NCI-H1417 (cell line): ENCODE results near the gene RHOT2.

Source experiments
- DNase-seq, 3 experiments: peaks; one replicate each; lab custom pipeline; 2025; lab: John Stamatoyannopoulos, UW

Gene RHOT2

DNA sequence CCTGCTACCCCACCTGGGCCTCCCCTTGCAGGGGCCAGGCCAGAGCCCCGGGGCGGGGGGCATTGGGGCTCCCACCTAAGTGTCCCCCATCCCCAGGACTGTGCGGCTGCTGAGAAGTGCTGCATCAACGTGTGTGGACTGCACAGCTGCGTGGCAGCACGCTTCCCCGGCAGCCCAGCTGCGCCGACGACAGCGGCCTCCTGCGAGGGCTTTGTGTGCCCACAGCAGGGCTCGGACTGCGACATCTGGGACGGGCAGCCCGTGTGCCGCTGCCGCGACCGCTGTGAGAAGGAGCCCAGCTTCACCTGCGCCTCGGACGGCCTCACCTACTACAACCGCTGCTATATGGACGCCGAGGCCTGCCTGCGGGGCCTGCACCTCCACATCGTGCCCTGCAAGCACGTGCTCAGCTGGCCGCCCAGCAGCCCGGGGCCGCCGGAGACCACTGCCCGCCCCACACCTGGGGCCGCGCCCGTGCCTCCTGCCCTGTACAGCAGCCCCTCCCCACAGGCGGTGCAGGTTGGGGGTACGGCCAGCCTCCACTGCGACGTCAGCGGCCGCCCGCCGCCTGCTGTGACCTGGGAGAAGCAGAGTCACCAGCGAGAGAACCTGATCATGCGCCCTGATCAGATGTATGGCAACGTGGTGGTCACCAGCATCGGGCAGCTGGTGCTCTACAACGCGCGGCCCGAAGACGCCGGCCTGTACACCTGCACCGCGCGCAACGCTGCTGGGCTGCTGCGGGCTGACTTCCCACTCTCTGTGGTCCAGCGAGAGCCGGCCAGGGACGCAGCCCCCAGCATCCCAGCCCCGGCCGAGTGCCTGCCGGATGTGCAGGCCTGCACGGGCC is 35.2 kb upstream of the RHOT2 start:
- DNase-seq, result no peak

DNA sequence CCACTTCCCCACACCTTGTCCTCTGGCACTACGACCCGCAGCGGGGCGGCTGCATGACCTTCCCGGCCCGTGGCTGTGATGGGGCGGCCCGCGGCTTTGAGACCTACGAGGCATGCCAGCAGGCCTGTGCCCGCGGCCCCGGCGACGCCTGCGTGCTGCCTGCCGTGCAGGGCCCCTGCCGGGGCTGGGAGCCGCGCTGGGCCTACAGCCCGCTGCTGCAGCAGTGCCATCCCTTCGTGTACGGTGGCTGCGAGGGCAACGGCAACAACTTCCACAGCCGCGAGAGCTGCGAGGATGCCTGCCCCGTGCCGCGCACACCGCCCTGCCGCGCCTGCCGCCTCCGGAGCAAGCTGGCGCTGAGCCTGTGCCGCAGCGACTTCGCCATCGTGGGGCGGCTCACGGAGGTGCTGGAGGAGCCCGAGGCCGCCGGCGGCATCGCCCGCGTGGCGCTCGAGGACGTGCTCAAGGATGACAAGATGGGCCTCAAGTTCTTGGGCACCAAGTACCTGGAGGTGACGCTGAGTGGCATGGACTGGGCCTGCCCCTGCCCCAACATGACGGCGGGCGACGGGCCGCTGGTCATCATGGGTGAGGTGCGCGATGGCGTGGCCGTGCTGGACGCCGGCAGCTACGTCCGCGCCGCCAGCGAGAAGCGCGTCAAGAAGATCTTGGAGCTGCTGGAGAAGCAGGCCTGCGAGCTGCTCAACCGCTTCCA is 34.4 kb upstream of the RHOT2 start:
- DNase-seq, result no peak

DNA sequence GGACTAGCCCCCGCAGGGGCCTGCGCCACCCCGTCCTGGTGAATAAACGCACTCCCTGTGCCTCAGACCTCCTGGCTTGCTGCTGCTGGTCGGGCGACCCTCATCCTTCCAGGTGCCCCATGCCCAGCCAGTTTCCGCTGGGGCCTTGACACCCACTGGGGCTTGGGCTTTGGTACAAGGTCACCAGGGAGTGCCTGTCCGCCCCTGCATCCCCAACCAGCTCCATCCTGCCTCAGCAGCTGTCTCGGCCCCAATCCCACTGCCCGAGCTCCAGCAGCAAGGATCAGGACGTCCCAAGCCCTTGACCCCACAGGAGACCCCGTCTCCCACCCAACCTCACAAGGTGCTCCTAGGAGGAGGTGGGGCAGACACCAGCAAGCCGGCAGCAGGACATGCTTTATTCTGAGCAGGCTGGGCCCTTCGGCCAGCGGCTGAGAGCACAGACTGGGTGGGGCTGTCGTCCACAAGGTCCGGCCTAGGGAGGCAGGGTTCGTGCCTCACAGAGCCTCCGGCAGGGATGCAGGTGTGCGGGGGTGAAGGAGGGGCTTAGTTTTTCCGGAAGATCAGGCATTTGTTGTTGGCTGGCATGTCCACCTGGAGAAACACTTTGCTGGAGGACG is 33.8 kb upstream of the RHOT2 start:
- no peak for DNase-seq

DNA sequence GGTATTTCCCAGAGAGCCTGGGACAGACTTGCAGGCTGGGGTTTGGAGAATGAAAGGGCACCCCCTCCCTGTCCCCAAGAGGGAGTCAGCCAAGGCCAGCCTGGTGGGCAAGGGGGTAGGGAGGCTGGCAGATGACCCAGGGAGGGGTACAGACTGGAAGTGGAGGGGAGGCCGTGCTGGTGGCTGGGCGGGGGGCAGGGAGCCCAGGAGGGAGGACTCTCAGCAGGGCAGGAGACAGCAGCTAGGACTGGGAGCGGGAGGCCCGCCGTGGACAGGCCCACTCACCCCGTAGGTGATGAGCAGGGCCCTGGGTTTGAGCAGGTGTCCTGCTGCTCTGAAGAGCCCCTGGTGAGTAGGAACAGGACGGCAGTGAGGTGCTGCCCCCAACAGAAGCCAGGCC is 32.9 kb upstream of the RHOT2 start:
- no peak for DNase-seq

DNA sequence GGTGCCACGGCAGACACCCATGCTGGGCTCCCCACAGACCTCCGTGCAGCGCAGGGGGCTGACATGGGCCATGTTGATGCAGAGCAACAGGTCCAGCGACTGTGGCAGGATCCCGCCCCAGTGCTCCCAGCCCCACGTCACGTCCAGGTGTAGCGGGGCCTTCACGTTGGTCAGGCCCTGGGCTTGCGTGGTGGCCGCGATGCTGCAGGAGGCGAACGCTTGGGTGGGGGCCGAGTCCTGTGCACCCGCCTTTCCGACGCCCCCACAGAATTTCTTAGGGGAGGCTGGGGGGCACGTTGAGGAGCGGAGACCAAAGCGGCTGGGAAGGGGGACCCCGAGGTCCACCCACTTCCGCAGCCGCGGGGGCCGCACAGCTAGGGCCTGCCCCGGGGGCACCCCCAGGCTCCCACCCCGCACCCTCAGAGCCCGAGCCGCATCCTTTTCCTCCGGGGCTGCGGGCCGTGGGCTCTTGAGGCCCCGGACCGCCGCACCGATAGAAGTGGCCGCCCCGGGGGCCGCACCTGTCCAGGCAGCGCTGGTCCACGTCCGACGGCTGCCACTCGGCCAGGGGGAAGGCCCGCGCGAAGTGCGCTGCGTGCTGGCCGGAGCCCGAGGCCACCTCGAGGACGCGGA is 32.2 kb upstream of the RHOT2 start:
- peak in 1 of 3 experiments; percentile 48 for DNase-seq

DNA sequence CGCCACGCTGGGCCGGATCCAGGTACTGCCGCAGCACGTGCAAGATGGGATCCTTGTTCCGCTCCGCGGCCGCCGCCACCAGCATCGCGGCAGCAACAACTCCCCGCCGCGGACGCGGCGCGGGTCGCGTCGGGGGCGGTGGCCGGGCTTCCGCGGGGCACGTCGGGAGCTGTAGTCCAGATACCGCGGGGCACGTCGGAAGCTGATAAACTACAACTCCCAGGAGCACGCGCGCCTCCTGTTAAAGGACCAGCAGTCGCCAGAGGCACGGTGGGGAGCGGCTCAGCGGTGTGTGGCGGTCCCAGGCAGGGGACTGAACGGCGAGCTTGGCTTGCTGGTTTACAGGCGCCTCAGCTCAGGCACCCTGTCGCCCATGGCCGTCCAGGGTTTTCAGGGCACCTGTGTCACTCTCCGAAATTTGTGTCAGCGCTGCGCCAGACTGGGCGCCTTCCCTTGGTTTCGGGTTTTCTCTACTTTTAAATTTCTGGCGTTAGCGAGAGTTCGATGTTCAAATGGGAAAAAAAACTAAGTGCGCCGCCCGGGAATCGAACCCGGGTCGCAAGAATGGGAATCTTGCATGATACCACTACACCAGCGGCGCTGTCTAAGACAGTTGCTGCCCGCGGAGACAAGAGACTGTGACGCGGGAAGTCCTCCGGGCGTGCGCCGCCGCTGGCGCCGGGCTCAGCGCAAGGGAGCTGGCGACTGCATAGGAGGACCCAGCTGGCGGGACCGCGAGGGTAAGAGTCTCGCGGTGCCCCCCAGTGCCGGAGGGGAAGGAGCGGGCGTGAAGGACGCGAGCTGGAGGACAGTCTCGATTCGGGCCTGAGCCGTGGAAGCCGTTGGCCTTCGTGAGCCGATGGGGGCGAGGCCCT is 31.5 kb upstream of the RHOT2 start, which contains the start of gene METTL26:
METTL26 (minus strand) TSS at position 100 of the 875 bp plus-strand sequence; CDS start at position 85, 15 bp downstream.
- peak; percentile 92 to 98 (median 96) for DNase-seq

DNA sequence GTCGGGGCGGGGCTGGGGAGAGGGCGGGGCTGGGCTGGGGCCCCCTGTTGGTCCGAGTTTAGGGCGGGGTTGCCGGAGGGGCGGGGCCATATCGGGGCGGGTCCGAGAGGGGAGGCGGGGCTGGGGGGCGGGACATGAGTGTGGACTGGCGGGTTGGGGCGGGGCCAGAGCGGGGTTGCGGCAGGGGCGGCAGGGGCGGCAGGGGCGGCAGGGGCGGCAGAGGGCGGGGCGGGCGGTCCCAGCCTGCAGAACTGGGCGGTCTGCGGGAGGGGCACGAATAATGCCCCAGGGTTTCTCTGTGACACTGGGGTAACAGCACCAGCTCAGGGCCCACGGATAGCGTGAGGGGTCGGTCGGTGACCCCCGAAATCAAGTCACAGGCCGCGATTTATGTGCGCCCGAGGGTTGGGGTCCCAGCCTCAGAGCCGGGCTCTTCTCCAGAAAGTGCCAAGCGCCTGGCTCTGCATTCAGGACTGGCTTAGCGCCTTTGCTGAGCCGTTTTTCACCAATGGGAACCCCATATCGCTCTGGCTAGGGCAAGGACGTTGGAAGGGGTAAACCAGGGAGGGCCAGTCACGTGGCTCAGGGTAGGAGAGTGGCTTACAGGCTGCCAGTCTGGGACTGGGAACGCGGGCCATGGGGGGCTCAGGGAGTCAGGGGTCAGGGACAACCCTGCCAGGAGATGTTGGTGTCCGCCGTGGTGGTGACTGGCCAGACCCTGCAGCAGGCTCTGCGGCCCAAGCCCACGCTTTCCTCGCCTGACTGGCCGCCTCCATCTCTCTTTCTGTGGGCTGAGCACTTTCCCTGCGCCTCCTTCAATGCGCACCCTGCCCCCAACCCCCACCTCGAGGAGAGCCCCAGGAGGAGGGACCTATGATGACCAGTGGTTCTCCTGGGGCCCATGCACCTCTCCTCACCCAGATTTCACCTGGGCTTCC is 30.6 kb upstream of the RHOT2 start:
- DNase-seq, result peak; percentile 55 to 96 (median 61)

DNA sequence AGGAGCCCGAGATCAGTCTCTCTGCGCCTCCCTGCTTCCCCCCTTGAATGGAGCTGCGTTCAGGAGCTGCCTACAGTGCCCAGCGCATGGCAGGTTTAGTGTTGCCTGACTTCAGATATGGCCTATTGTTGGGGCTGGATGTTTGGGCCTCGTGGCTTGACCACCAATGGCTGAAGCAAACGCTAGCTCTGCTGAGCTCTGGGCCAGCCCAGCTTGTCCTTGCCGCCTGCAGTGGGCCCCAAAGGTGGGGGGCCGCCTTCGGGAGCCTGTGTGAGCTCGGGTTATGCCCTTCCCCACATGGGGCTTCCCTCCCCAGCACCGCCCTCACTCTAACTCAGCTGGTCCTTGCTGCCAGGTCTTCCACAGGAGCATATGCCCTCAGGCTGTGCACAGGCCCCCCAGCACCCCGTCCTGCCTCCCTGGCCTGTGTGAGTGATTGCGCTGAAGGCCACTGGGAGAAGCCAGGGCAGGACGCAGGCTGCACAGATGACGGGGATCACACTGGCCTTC is 29.8 kb upstream of the RHOT2 start:
- DNase-seq, result no peak

DNA sequence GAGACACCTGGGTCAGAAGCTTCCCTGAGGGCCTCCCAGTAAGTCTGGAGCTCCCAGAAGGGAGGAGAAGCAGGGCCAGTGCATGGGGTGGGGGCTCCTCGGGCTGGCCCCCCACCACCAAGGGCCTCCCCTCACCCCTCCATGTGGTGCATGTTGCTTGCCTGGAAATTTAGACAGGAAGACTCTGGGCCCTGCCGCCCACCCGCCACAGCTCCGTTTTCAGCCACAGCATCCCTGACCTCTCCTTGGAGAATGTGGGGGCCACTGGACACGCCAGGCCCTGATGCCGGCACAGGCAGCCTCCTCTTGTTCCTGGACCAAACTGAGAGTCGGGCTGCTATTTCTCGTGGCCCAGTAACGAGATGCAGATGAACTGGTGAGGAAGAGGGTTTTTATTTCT is 29.1 kb upstream of the RHOT2 start:
- DNase-seq, result no peak

DNA sequence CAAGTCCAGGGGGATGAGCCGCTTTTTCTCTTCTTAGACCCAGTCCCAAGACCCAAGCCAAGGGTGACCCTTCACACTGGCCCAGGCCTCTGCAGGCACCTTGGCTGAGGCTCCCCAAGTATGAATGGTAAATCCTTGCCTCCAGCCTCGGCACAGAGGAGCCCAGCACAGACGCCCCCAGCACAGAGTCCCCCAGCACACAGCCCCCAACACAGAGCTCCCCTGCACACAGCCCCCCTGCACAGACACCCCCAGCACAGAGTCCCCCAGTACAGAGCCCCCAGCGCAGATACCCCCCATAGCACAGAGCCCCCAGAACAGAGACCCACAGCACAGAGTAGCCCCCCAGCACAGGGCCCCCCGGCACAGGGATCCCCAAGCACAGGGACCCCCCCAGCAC is 27.3 kb upstream of the RHOT2 start:
- no peak for DNase-seq

DNA sequence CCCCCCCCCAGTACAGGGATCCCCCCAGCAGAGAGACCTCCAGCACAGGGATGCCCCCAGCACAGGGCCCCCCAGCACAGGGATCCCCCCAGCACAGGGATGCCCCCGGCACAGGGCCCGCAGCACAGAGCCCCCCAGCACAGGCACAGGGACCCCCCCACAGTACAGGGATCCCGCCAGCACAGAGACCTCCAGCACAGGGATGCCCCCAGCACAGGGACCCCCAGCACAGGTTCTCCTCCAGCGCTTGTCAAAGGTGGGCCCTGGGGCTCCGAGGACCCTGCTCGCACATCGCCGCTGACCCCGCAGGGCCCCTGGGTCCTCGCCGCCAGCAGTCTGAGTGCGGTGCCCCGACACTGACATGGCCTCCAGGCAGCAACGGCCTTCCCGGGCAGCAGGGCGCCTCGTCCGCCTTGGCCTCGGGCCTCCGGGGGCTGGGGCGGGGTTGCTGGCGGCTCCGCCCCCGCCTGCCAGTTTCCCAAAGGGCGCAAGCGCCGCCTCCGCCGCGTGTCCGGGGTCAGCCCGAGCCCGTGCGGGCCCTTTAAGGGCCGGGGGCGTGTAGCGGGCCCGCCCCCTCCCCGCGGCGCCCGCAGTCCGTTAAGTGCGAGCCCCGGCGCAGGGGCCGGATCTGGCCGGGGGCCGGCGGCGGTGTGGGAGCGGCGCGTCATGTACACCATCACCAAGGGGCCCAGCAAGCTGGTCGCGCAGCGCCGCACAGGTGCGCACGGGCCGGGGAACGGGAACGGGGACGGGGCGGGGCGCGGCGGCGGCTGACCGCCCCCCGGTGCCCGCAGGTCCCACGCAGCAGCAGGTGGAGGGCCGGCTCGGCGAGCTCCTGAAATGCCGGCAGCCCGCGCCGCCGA is 26.4 kb upstream of the RHOT2 start, which contains the start of gene MCRIP2:
MCRIP2 (plus strand) TSS at position 503 of the 863 bp plus-strand sequence; CDS start at position 667, 164 bp downstream.
- peak; percentile 82 to 94 (median 85) for DNase-seq

DNA sequence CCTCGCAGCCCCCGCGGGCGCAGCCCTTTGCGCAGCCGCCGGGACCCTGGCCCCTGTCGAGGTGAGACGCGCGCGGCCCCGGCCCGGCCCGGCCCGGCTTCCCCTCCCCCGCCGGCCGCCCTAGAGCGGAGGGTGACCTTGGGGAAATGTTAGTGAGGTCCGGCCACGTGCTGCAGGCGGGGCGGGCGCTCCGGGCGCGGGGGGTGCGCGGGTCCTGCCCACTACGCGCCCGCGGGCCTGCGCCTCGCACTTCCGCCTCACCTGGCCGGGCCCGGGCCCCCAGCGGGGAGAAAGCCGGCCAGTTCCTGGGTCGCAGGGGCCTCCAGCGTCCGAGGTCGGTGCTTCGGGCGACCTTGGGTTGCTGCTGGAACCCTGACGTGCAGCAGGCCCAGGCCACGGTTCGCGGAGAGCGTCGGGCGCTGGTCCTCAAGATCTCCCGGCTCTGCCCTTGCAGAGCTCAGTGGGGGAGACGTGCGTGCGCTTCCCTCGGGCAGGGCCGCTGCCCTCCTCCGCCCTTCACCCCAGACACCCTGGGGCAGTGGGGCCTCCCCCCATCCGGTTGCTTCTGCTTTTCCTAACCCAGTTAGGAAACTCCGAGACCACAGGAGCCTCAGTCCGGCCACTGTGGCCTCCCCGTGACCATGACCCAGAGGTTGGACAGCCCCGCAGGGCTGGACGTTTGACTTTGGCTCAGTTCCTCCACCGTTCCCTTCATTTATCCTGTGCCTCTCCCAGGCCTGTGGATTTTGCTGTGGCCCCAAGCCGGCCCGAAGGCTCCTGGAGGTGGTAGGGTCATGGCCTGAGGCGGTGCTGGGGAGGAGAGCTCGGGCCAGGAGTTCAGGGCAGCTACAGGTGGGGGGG is 25.5 kb upstream of the RHOT2 start:
- peak; percentile 63 to 77 (median 67) for DNase-seq

DNA sequence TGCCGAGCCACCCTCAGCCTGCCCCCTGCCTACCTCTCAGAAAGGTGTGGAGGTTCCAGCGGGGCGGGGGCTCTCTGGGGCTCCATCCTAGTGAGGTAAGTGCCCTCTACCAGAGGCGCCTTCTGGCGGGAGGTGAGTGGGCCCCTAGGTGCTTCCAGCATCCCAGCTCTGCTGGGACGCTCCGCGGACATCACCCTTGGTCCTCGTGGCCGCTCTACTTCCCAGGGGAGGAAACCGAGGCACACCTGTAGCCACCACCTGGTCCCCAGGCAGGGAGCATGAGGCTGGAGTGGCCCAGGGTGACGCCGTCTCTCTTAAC is 24.9 kb upstream of the RHOT2 start:
- DNase-seq, result no peak

DNA sequence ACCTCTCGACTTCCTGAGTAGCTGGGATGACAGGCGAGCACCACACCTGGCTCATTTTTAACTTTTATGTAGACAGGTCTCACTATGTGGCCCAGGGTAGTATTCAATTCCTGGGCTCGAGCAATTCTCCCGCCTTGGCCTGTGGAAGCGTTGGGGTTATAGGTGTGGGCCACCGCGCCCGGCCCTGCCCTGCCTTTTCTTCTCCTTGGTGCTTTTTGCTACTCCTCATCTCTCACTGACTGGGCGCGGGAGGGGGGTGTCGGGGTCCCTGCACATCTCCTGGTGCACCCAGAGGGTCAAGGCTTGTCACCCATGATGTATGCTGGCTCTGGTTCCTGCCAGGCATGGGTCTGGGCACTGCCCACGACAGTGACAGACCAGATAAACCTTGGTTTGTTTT is 23.4 kb upstream of the RHOT2 start:
- DNase-seq, result no peak

DNA sequence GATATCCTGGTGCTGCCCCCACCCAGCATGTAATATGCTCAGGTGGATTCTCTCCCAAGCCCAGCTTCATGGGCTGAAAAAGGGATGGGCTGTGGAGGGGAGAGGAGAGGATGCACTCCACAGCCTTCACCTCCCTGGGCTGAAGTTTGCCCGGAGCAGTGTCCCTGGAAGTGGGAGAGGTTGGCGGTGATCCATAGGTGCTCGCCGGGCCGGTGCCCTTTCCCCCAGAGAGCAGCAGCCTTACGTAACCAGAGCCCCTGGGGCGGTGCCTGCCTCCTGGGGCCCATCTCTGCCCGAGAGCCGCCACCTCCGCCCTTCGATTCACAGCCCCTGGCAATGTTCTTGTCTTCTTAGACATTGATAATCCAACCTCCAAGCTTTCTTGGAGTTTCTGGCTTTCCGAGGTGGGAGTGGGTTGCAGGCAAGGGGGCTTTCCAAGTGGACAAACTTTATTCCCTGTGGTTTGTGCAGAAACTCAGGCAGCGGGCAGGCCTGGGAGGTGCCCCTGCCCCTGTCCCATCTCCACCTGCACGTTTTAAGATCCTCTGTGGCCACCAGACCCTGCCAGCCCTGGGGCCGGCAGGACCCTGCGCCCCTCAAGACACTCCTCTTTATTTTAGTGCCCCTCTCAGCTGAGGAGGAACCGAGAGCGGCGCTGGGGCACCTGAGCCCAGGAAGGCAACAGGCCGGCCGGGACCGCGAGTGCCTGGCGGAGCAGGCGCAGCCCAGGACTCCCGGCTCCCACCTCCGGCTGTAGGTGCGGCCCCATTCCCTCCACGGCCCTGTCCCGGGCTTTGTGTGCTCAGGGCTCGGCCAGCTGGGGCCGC is 21.9 kb upstream of the RHOT2 start:
- DNase-seq, result no peak

DNA sequence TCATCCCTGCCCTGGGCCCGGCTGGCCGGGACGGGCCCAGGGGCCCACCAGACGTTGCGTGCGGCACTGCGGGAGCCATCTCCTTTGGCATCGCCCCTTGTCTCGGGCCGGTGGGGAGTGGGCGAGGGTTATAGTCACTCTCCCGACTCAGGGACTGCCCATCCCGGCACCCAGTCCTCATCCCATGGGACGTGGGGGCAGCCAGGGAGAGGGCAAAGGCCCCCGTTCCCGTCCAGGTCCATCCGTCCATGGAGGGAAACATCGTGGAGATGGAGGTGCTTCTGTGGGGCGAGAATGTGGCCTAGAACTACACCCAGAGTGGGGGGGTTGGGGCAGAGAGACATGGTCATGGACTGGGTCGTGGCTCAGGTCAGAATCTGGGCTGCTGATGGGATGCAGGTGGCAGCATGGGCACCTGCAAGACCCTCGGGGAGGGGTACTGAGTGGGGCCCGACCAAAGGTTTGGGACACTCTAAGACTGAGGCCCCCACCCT is 21.2 kb upstream of the RHOT2 start:
- no peak for DNase-seq
